Measurements from ENCODE around the gene GALNTL6. TPM values are rescaled to one million over a fixed set of nuclear protein-coding genes. Genes with fewer than 3 reads are reported as not detected.
"Not testable (repeated sequence)": the region's sequence is repeated elsewhere in the genome, so short reads cannot be mapped to it uniquely, and the experiment has no call there.

The GALNTL6 gene
- total RNA-seq, 1 experiment from 2014 or later: not detected

DNA sequence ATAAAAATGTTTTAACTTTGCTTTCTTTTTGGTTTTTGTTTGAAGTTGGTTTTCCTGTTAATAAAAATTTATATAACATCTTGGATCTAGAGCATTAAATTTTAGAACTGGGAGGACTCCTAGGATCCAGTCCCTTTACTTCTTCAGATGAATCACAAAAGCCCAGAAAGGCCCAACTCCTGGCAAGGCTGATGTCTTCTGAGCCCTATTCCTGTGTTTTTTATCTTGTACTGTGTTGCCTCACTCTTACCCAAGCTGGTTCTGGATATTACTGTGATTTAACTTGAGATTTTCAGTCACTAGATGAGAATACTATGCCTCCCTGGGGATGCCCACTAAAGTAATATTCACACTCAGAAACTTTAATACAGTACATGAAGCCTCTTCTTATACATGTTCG is 1228.3 kb downstream of the GALNTL6 start:
- no peaks in the 10 kb centered on the region for H3K36me3 ChIP-seq (ENCODE audit: low read depth)
- no peaks in the 10 kb centered on the region for H4K20me1 ChIP-seq (ENCODE audit: insufficient read depth)
- POLR2A ChIA-PET (ENCODE audit: unreplicated experiment): no interaction called here
- no peaks in the 10 kb centered on the region for H3K27me3 ChIP-seq (ENCODE audit: insufficient read depth, low read depth)
- CTCF ChIA-PET: interaction anchor here (0.6 kb wide), 1 partner anchor 889 kb away, joined by 3 read pairs; no protein-coding TSS in a partner anchor
- H2AFZ ChIP-seq: no peak overlapping the region
- H3K9me2 ChIP-seq (ENCODE audit: insufficient read depth): no peaks in the 10 kb centered on the region
- TF ChIP-seq EZH2 (IDR thresholded peaks at IDR 0.05; ENCODE audit: low read depth): no peak
- no peak overlapping the region for H3K4me2 ChIP-seq
- no peak for DNase-seq
- H3K4me1 ChIP-seq (replicated peaks; ENCODE audit: insufficient read depth): peaks cover 14% of the 10 kb centered on the region; the same call in 1 of the 2 replicates
- no peak overlapping the region for H3K27ac ChIP-seq
- H3K79me2 ChIP-seq (ENCODE audit: low read depth): no peaks in the 10 kb centered on the region
- H3K4me3 ChIP-seq: no peak overlapping the region
- H3F3A ChIP-seq (ENCODE audit: insufficient read depth, low read depth): 0 out of 2 replicates have a peak, but pooled peaks cover 5% of the 10 kb centered on the region
- intact Hi-C loops (cut with micrococcal nuclease; ENCODE audit: unreplicated experiment): no loop called here
- BruUV-seq (replicated peaks): no TSS peak
- H3K9me3 ChIP-seq (ENCODE audit: insufficient read depth, low read depth): no peaks in the 10 kb centered on the region

DNA sequence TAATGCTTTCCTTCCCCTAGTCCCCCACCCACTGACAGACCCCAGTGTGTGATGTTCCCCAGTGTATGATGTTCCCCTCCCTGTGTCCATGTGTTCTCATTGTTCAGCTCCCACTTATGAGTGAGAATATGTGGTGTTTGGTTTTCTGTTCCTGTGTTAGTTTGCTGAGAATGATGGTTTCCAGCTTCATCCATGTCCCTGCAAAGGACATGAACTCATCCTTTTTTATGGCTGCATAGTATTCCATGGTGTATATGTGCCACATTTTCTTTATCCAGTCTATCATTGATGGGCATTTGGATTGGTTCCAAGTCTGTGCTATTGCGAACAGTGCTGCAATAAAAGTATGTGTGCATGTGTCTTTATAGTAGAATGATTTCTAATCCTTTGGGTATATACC is 1228.9 kb downstream of the GALNTL6 start:
- H2AFZ ChIP-seq; DNase-seq; H3K36me3 ChIP-seq (ENCODE audit: low read depth); H3K27ac ChIP-seq; H3K9me3 ChIP-seq (ENCODE audit: insufficient read depth, low read depth); H4K20me1 ChIP-seq (ENCODE audit: insufficient read depth); H3K79me2 ChIP-seq (ENCODE audit: low read depth); intact Hi-C loops (cut with micrococcal nuclease; ENCODE audit: unreplicated experiment); H3K9me2 ChIP-seq (ENCODE audit: insufficient read depth); POLR2A ChIA-PET (ENCODE audit: unreplicated experiment); H3F3A ChIP-seq (ENCODE audit: insufficient read depth, low read depth); H3K4me3 ChIP-seq; BruUV-seq (replicated peaks); H3K27me3 ChIP-seq (ENCODE audit: insufficient read depth, low read depth); H3K4me2 ChIP-seq: not testable (repeated sequence)
- H3K4me1 ChIP-seq (replicated peaks; ENCODE audit: insufficient read depth): peaks cover 14% of the 10 kb centered on the region; the same call in 1 of the 2 replicates
- CTCF ChIA-PET: interaction anchor here (0.6 to 0.7 kb wide), 2 partner anchors 106 to 890 kb away, joined by 3 to 5 read pairs; no protein-coding TSS in a partner anchor

- intact Hi-C loops (cut with micrococcal nuclease; ENCODE audit: unreplicated experiment): no loop called here
- CTCF ChIA-PET: no interaction called here
- POLR2A ChIA-PET (ENCODE audit: unreplicated experiment): no interaction called here
- Histone ChIP-seq H3K27me3 (ENCODE audit: insufficient read depth, low read depth) (no peaks in the 10 kb centered on the region), H3F3A (ENCODE audit: insufficient read depth, low read depth) (no peaks in the 10 kb centered on the region), H3K4me2 (no peak overlapping the region), H3K4me3 (no peak overlapping the region), H3K4me1 (replicated peaks; ENCODE audit: insufficient read depth) (0 out of 2 replicates have a peak, but pooled peaks cover 4% of the 10 kb centered on the region), H3K9me3 (ENCODE audit: insufficient read depth, low read depth) (no peaks in the 10 kb centered on the region), H3K9me2 (ENCODE audit: insufficient read depth) (no peaks in the 10 kb centered on the region), H3K27ac (no peak overlapping the region), H3K79me2 (ENCODE audit: low read depth) (no peaks in the 10 kb centered on the region), H2AFZ (no peak overlapping the region), H3K36me3 (ENCODE audit: low read depth) (no peaks in the 10 kb centered on the region), H4K20me1 (ENCODE audit: insufficient read depth) (no peaks in the 10 kb centered on the region)
- TF ChIP-seq CTCF (conservative IDR thresholded peaks at IDR 0.05): no peak
- TF ChIP-seq EZH2 (IDR thresholded peaks at IDR 0.05; ENCODE audit: low read depth): no peak
- no TSS peak for BruUV-seq (replicated peaks)
- DNase-seq: no peak
These were observed 1231.1 kb downstream of the GALNTL6 start for GRCh38 chr4:173044340-173044739.

GRCh38 chr4:173045571-173045970 is 1232.4 kb downstream of the GALNTL6 start:
- no peak for DNase-seq
- H3K4me2 ChIP-seq: no peak overlapping the region
- H2AFZ ChIP-seq: no peak overlapping the region
- POLR2A ChIA-PET (ENCODE audit: unreplicated experiment): no interaction called here
- no peaks in the 10 kb centered on the region for H3K79me2 ChIP-seq (ENCODE audit: low read depth)
- H3K4me3 ChIP-seq: no peak overlapping the region
- no peaks in the 10 kb centered on the region for H3K36me3 ChIP-seq (ENCODE audit: low read depth)
- no TSS peak for BruUV-seq (replicated peaks)
- TF ChIP-seq EZH2 (IDR thresholded peaks at IDR 0.05; ENCODE audit: low read depth): no peak
- TF ChIP-seq CTCF (conservative IDR thresholded peaks at IDR 0.05): no peak
- no peaks in the 10 kb centered on the region for H3K9me2 ChIP-seq (ENCODE audit: insufficient read depth)
- CTCF ChIA-PET: no interaction called here
- H3K4me1 ChIP-seq (replicated peaks; ENCODE audit: insufficient read depth): no peaks in the 10 kb centered on the region
- no peaks in the 10 kb centered on the region for H3K9me3 ChIP-seq (ENCODE audit: insufficient read depth, low read depth)
- intact Hi-C loops (cut with micrococcal nuclease; ENCODE audit: unreplicated experiment): no loop called here
- no peaks in the 10 kb centered on the region for H3K27me3 ChIP-seq (ENCODE audit: insufficient read depth, low read depth)
- no peaks in the 10 kb centered on the region for H3F3A ChIP-seq (ENCODE audit: insufficient read depth, low read depth)
- no peaks in the 10 kb centered on the region for H4K20me1 ChIP-seq (ENCODE audit: insufficient read depth)
- no peak overlapping the region for H3K27ac ChIP-seq
